ENCODE measurements around the gene PPFIBP1.
"Not testable (repeated sequence)": the region's sequence is repeated elsewhere in the genome, so short reads cannot be mapped to it uniquely, and the experiment has no call there.

PPFIBP1 gene

GRCh38 chr12:27710592-27711316 lies 186.7 kb downstream of the PPFIBP1 start, which contains the start of gene MRPS35:
MRPS35 (plus strand) TSS chr12:27710832; CDS start chr12:27710844, 12 bp downstream.
- DNase-seq (ENCODE audit: low read depth) = peak; percentile 80

GRCh38 chr12:27711317-27711682 lies 187.3 kb downstream of the PPFIBP1 start:
- DNase-seq (ENCODE audit: low read depth) = no peak

DNA sequence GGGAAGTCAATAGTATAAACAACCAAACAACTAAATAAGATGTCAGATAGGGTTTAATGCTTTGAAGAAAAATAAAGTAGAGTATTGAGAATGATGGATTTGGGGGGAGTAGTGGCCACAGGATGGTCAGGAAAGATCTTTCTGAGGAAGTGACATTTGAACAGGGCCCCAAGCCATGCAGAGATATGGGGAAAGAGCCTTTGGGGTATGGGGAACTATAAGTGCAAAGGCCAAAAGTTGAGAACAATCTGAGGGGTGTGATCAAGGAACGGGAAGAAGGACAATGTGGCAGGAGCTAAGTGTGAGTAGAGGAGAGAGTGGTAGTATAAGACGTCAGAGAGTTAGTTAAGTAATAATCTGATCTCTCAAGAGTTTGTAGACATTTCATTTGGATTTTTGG lies 188.0 kb downstream of the PPFIBP1 start:
- DNase-seq (ENCODE audit: low read depth) = no peak

DNA sequence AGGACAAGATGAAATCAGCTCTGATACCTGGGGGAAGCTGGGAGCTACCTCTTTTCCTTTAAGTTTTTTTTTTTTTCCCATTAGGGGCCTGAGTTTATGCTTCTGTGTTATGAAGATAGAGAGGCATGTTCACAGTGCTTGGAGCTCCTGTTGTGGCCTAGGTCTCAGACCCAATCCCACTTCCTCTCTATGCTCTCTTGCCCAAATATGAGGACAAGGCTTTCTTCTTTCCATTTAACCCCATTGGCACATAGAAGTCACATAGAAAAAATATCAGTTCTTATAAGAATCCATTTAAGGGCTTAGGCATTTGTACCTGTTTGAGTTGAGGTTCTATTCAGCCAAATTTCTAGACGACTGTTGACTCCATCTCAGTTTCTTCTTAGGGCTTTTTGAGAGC lies 199.2 kb downstream of the PPFIBP1 start:
- DNase-seq (ENCODE audit: low read depth) = no peak

DNA sequence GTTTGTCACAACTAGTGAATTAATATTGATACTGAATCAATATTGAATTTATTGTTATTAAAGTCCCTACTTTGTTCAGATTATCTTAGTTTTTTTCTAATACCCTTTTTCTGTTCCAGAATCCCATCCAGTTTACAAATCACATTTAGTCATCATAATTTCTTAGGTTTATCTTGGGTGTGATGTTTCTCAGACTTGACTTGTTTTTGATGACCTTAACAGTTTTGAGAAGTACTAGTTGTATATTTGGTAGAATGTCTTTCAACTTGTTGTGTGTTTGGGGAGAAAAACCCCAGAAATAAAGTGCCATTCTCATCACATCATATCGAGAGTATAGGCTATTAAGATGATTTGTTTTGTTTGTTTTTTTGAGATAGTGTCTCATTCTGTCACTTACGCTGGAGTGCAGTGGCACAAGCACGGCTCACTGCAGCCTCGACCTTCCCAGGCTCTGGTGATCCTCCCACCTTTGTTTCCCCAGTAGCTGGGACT lies 206.1 kb downstream of the PPFIBP1 start:
- no peak for DNase-seq (ENCODE audit: low read depth)

DNA sequence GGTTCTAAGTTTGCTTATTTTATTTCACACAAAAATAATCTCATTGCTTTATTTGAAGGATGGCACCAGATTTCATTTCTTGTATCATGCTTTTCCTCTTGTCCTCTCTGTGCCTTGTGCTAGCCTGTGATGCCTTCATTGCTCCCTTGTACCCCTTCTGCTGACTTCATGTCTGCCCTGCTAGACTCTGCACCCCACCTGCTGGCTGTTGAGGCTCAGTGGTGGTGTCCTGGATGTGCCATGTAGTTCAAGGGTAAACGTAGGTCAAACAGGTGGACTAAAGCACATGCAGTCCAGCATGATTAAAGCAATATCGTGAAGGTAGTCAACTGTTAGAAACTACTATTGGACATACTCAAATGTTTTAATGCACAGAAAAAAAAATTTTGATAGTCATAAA lies 208.3 kb downstream of the PPFIBP1 start:
- no peak for DNase-seq (ENCODE audit: low read depth)

- peak; percentile 26 for DNase-seq (ENCODE audit: low read depth)
Measured at GRCh38 chr12:27733052-27733656, 209.1 kb downstream of the PPFIBP1 start.

- no peak for DNase-seq (ENCODE audit: low read depth)
Measured at GRCh38 chr12:27733791-27734190, 209.8 kb downstream of the PPFIBP1 start.

DNA sequence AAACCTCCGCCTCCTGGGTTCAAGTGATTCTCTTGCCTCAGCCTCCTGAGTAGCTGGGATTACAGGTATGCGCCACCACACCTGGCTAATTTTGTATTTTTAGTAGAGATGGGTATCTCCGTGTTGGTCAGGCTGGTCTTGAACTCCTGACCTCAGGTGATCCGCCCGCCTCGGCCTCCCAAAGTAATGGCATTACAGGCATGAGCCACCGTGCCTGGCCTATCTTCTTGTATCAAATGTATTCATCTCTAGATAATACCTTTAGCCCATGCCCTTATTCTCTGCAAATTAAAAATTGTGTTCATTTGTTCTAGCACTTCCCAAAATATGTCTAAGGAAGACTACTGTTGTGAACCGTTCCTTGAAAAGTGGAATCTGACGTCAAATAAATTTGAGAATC lies 210.3 kb downstream of the PPFIBP1 start:
- DNase-seq (ENCODE audit: low read depth) = not testable (repeated sequence)

GRCh38 chr12:27743601-27744000 lies 219.6 kb downstream of the PPFIBP1 start:
- no peak for DNase-seq (ENCODE audit: low read depth)

All from HS-5 (cell line).